AG09319 (cell line): Measurements from ENCODE around the gene UNC5A.

Experiments used
- DNase-seq: peaks from one replicate; pipeline ENCODE4 v3.0.0-alpha.2; 2010; ENCODE audit warnings: low read depth; ENCODE audit errors: extremely low read depth
- CTCF ChIP-seq: IDR thresholded peaks from 2 replicates; pipeline ENCODE4 v1.5.1; 2011; ENCODE audit warnings: low read depth, mild to moderate bottlenecking, inconsistent platforms, low read length, moderate library complexity

Gene UNC5A

GRCh38 chr5:176830995-176831423, 20.6 kb downstream of the UNC5A start:
- no peak for TF ChIP-seq CTCF
- DNase-seq = no peak

- TF ChIP-seq CTCF = no peak
- no peak for DNase-seq
These were observed 21.1 kb downstream of the UNC5A start for GRCh38 chr5:176831425-176831824.

GRCh38 chr5:176832162-176832561, 21.8 kb downstream of the UNC5A start:
- no peak for TF ChIP-seq CTCF
- DNase-seq = no peak

GRCh38 chr5:176833286-176833685, 22.9 kb downstream of the UNC5A start:
- TF ChIP-seq CTCF = no peak

GRCh38 chr5:176835918-176836317, 25.6 kb downstream of the UNC5A start:
- no peak for TF ChIP-seq CTCF
- DNase-seq = no peak

More at GRCh38 chr5:176833286-176833685, 22.9 kb downstream of the UNC5A start:
- no peak for DNase-seq

- no peak for TF ChIP-seq CTCF
- DNase-seq = no peak
These were observed 26.7 kb downstream of the UNC5A start for GRCh38 chr5:176836811-176837706.

- TF ChIP-seq CTCF = no peak
- peak; percentile 44 for DNase-seq
These were observed 27.4 kb downstream of the UNC5A start for GRCh38 chr5:176837707-176838115.
